GM23248 (cell line): Measurements from ENCODE around the gene VWA8. TPM values are rescaled to one million over a fixed set of nuclear protein-coding genes. Genes with fewer than 3 reads are reported as not detected.

Experiments used
- DNase-seq: peaks from one replicate; pipeline ENCODE4 v3.0.0-alpha.2; 2015
- H2AFZ ChIP-seq: fragments of 200-600 bp; sonication (generic); 2 replicates; pipeline ENCODE4 v1.6.1; 2016; ENCODE audit warnings: antibody characterized with exemption
- H3F3A ChIP-seq: fragments of 200-600 bp; sonication (generic); 2 replicates; pipeline ENCODE4 v1.6.1; 2016; ENCODE audit warnings: mild to moderate bottlenecking, antibody characterized with exemption, mixed run types; ENCODE audit not compliant: insufficient read depth
- H3K27ac ChIP-seq: fragments of 200-600 bp; sonication (generic); 2 replicates; pipeline ENCODE4 v1.5.1; 2016; ENCODE audit warnings: mild to moderate bottlenecking
- H3K27me3 ChIP-seq: fragments of 200-600 bp; sonication (generic); replicated peaks from 2 replicates; pipeline ENCODE4 v1.6.1; 2016; ENCODE audit warnings: mild to moderate bottlenecking; ENCODE audit not compliant: insufficient read depth
- H3K36me3 ChIP-seq: fragments of 200-600 bp; sonication (generic); 2 replicates; pipeline ENCODE4 v1.6.1; 2016; ENCODE audit warnings: low read depth, mild to moderate bottlenecking
- H3K4me1 ChIP-seq: fragments of 200-600 bp; sonication (generic); 2 replicates; pipeline ENCODE4 v1.6.1; 2016; ENCODE audit warnings: mild to moderate bottlenecking; ENCODE audit not compliant: insufficient read depth
- H3K4me2 ChIP-seq: fragments of 200-600 bp; sonication (generic); one replicate; pipeline ENCODE4 v1.6.1; 2016; ENCODE audit warnings: mild to moderate bottlenecking; ENCODE audit not compliant: unreplicated experiment
- H3K4me3 ChIP-seq: fragments of 200-600 bp; sonication (generic); 2 replicates; pipeline ENCODE4 v1.5.1; 2016; ENCODE audit warnings: mild to moderate bottlenecking
- H3K79me2 ChIP-seq: fragments of 200-600 bp; sonication (generic); 2 replicates; pipeline ENCODE4 v1.6.1; 2016; ENCODE audit warnings: mild to moderate bottlenecking; ENCODE audit not compliant: insufficient read depth
- H3K9ac ChIP-seq: fragments of 200-600 bp; sonication (generic); 2 replicates; pipeline ENCODE4 v1.6.1; 2016; ENCODE audit warnings: mild to moderate bottlenecking
- H3K9me2 ChIP-seq: fragments of 200-600 bp; sonication (generic); 2 replicates; pipeline ENCODE4 v1.6.1; 2016; ENCODE audit warnings: mixed run types, mild to moderate bottlenecking, moderate library complexity; ENCODE audit not compliant: insufficient read depth
- H3K9me3 ChIP-seq: fragments of 200-600 bp; sonication (generic); one replicate; pipeline ENCODE4 v1.6.1; 2017; ENCODE audit warnings: low read depth
- H4K20me1 ChIP-seq: fragments of 200-600 bp; sonication (generic); 2 replicates; pipeline ENCODE4 v1.6.0; 2016; ENCODE audit not compliant: insufficient read depth
- EZH2 ChIP-seq: fragments of 200-600 bp; sonication (generic); IDR thresholded peaks from 2 replicates; pipeline ENCODE4 v1.6.1; 2018; ENCODE audit warnings: antibody characterized with exemption, mild to moderate bottlenecking; ENCODE audit not compliant: insufficient read depth, poor library complexity, severe bottlenecking
- EZH2phosphoT487 ChIP-seq: fragments of 200-600 bp; sonication (generic); IDR thresholded peaks from 2 replicates; pipeline ENCODE4 v1.6.1; 2018; ENCODE audit warnings: antibody characterized with exemption, moderate library complexity, mild to moderate bottlenecking, low read depth; ENCODE audit not compliant: insufficient read depth
- WGBS, 2 experiments: methylation state at CpG; one replicate each; pipeline ENCODE4 v1.1.6; 2015 to 2017; ENCODE audit warnings: low lambda C conversion rate in 2 of 2, low coverage in 1 of 2; ENCODE audit errors: missing lambda C conversion rate in 2 of 2; 5-methylcytosine and 5-hydroxymethylcytosine counted together
- in situ Hi-C: fragments of 300-500 bp; cut with MboI; formaldehyde crosslinking; loops from 2 replicates; pipeline ENCODE4 v1.15.0; 2020
- polyA plus RNA-seq: library from polyadenylated mRNA; unstranded; fragments of >200 nt; fragmentation: Nextera tagmentation; extraction: Ambion mirVana; gene quantifications from 2 replicates; pipeline ENCODE4 v1.2.1, GENCODE V29; 2016
- total RNA-seq: library from RNA; depleted of rRNA; stranded (reverse); fragments of >200 nt; shearing (Covaris generic); gene quantifications from 2 replicates; pipeline ENCODE4 v1.2.3, GENCODE V29; 2014

The VWA8 gene
- total and polyA plus RNA-seq, 2 experiments from 2014 or later = 3.9 to 10.1 TPM

- Histone ChIP-seq H3K9me2 (no peaks in the 10 kb centered on the region), H3K4me3 (no peak overlapping the region), H2AFZ (no peak overlapping the region), H3K4me1 (peaks cover 7% of the 10 kb centered on the region), H3K9ac (no peak overlapping the region), H3K36me3 (no peaks in the 10 kb centered on the region), H3K27ac (no peak overlapping the region), H3F3A (no peaks in the 10 kb centered on the region), H3K79me2 (no peaks in the 10 kb centered on the region), H3K9me3 (no peaks in the 10 kb centered on the region), H3K27me3 (no peaks in the 10 kb centered on the region), H3K4me2 (no peak overlapping the region), H4K20me1 (no peaks in the 10 kb centered on the region)
- TF ChIP-seq EZH2phosphoT487 (no peak), EZH2 (no peak)
- in situ Hi-C loops = no loop called here
- WGBS, 2 experiments = 88 to 92% methylated on average over 6 of the region's 6 CpGs
- DNase-seq = no peak
Observed at GRCh38 chr13:41655997-41656396, 304.9 kb downstream of the VWA8 start.

GRCh38 chr13:41654796-41655195 is 306.1 kb downstream of the VWA8 start:
- Histone ChIP-seq H3K9ac (no peak overlapping the region), H3K27me3 (no peaks in the 10 kb centered on the region), H3K79me2 (no peaks in the 10 kb centered on the region), H3K9me3 (no peaks in the 10 kb centered on the region), H4K20me1 (no peaks in the 10 kb centered on the region), H3K27ac (no peak overlapping the region), H2AFZ (no peak overlapping the region), H3K4me2 (no peak overlapping the region), H3F3A (no peaks in the 10 kb centered on the region), H3K4me3 (no peak overlapping the region), H3K9me2 (no peaks in the 10 kb centered on the region), H3K36me3 (no peaks in the 10 kb centered on the region), H3K4me1 (peaks cover 7% of the 10 kb centered on the region)
- no peak for DNase-seq
- TF ChIP-seq EZH2phosphoT487 (no peak), EZH2 (no peak)
- WGBS, 2 experiments = 96 to 97% methylated on average over 4 to 5 of the region's 5 CpGs
- in situ Hi-C loops = loop anchor here (5.0 kb wide), 1 partner anchor 242 kb away; no protein-coding TSS in a partner anchor

GRCh38 chr13:41652735-41653361 is 308.1 kb downstream of the VWA8 start:
- Histone ChIP-seq H3F3A (0 out of 2 replicates have a peak, but pooled peaks cover 2% of the 10 kb centered on the region), H3K4me1 (peaks cover 15% of the 10 kb centered on the region), H3K27me3 (no peaks in the 10 kb centered on the region), H3K79me2 (no peaks in the 10 kb centered on the region), H3K4me3 (no peak overlapping the region), H3K27ac (peak overlapping the region; percentile 6; the same call in 1 of the 2 replicates), H3K9ac (peak overlapping the region; percentile 3; the same call in 1 of the 2 replicates), H3K9me3 (no peaks in the 10 kb centered on the region), H4K20me1 (no peaks in the 10 kb centered on the region), H3K4me2 (no peak overlapping the region), H3K9me2 (no peaks in the 10 kb centered on the region), H3K36me3 (no peaks in the 10 kb centered on the region), H2AFZ (no peak overlapping the region)
- TF ChIP-seq EZH2 (no peak), EZH2phosphoT487 (no peak)
- 26 to 28% methylated on average over 4 of the region's 4 CpGs for WGBS, 2 experiments
- peak; percentile 80 for DNase-seq
- in situ Hi-C loops = loop anchor here (5.0 kb wide), 1 partner anchor 241 kb away; no protein-coding TSS in a partner anchor

GRCh38 chr13:41651413-41652058 is 309.4 kb downstream of the VWA8 start:
- in situ Hi-C loops = loop anchor here (5.0 kb wide), 1 partner anchor 239 kb away; no protein-coding TSS in a partner anchor
- 0 out of 2 replicates have a peak, but pooled peaks cover 5% of the 10 kb centered on the region for H3F3A ChIP-seq
- no peaks in the 10 kb centered on the region for H4K20me1 ChIP-seq
- H3K9ac ChIP-seq = 0 out of 2 replicates have a peak overlapping the region, but pooled peaks have one; percentile 3
- H3K4me2 ChIP-seq = no peak overlapping the region
- no peak overlapping the region for H3K27ac ChIP-seq
- no peaks in the 10 kb centered on the region for H3K9me3 ChIP-seq
- TF ChIP-seq EZH2 = no peak
- no peak for TF ChIP-seq EZH2phosphoT487
- 97 to 100% methylated on average over 1 of the region's 1 CpG for WGBS, 2 experiments
- no peaks in the 10 kb centered on the region for H3K79me2 ChIP-seq
- no peak overlapping the region for H3K4me3 ChIP-seq
- H3K27me3 ChIP-seq = no peaks in the 10 kb centered on the region
- peaks cover 15% of the 10 kb centered on the region for H3K4me1 ChIP-seq
- H3K36me3 ChIP-seq = no peaks in the 10 kb centered on the region
- DNase-seq = peak; percentile 27
- H3K9me2 ChIP-seq = no peaks in the 10 kb centered on the region
- H2AFZ ChIP-seq = no peak overlapping the region
